Measurements from ENCODE around the gene ANKRD44.

The ANKRD44 gene

DNA sequence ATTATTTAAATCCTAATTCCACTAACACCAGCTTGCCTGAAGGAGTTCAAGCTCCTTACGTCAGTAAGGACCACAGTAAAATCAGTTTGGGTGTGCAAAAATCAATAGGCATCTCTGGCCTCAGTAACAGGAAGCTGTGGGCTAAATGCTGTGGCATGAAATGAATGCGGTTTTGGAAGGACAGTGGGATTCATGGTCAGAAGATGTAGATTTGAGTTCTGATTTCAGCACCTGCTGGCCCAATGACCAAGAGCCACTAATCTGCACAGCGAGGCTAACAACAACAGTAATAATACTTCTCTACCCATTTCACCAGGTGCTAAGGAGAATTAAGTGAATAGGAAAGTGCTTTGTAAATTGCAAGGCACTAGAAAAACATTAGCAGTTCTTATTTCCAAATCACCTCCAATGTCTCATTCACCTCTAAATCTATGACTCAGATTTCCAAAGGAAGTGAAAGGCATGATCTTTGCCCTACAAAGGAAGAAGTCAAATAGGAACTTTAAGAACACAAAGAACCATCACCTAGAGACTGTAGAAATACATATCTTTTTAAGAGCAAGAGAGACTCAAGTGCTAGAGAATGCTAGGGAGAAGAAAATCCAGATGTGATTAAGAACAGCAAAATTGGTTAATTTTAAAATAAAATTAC lies 172.6 kb downstream of the ANKRD44 start:
- DNase-seq = no peak

DNA sequence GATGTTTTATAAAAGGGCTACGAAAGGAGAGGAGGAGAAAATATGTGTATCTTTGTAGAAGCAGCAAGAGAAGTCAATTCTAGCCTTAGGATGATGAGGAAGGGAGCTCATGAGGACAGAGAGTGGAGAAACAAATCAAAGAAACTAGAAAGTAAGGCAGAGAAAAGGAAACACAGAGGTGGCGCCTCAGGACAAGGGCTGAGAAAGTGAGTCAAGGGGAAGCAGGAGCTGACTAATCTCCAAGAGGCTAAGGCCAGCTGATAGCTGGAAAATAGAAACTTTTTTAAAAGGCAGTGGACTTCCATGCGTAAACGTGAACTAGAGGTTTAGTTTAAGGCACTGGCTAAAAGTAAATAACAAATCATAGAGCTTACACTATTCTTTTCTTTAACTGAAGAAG lies 173.3 kb downstream of the ANKRD44 start:
- DNase-seq = no peak

DNA sequence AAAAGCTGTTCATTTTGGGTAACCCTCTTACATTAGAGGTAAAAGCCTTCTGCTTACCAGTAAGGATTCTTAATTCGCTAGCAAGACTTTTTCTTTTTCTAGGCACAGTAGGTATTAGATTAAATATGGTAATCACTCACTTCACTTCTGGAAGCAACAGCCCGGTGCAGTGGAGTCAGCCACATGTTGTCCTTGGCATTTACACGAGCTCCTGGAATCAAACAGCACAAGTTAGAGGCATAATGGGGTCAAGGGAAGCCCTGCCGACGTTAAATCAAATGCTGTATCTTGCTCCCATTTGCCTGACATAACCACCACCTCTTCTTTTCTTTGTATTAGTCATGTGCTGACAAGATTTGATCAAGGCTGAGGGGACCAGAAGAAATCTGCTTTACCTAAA lies 174.1 kb downstream of the ANKRD44 start:
- DNase-seq = no peak

DNA sequence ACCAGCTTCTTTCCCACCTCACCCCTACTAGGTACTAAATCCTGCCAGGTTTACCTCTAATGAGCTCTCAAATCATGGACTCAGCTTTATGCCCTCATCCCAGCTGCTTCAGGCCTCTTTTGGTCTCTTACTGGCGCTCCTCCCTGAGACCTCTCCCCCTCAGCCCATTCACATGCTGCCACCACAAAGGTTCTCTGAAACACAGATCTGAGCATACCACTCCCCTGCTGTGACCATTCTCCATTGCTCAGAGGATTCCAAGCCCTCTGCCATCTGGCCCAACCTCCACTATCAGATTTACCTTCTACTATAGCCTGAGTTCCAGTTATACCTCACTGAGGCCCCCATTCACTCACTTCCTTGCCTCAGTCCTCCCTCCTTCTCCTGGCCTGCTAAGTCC lies 174.8 kb downstream of the ANKRD44 start:
- no peak for DNase-seq

DNA sequence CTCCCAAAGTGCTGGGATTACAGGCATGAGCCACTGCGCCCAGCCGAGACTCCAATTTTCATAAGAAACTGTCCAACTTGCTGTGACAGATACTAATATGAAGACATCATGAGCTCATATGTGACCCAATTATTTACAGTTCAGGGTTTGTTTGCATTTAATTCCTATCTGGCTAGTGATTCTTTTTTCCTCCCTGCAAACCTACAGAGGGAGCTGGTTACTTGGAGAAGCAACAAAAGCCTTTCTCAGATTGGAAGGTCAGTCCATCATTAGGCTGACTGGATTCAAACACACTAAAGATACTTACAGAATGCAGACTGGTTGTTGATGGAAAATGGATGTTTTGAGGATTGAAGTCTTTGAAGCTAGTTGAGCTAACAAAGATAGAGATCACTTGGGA lies 176.4 kb downstream of the ANKRD44 start:
- DNase-seq = no peak

DNA sequence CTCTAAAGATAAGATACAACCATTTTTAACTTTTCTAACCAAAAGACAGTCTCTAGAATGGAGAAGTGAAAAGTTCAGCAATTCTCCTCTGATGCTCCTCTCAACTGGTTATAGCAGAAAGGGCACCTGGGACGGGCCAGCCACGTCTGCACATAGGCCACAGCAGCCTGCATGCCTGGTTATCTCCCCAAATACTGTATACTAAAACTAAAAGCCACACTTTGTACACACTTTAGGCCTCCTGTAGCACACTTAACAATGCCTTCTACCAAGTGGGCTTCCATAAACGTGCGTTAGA lies 179.1 kb downstream of the ANKRD44 start:
- DNase-seq = no peak

DNA sequence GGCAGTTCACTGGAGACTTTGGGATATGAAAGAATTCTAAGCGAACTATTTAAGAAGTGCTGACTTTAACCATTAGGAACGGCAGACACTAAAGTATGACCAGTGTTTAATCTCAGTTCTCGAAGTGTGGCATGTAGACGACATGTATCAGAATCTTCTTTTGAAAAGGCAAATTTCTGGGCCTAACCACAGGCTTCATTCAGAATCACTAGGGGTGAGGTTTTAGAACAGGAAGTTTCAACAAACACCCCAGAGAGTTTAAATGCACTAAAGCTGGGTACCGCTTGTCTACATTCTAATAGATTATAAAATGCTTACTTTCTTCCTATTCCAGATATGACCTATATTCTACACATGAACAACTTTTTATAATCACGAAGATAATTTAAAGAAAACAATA lies 180.3 kb downstream of the ANKRD44 start:
- DNase-seq = no peak

DNA sequence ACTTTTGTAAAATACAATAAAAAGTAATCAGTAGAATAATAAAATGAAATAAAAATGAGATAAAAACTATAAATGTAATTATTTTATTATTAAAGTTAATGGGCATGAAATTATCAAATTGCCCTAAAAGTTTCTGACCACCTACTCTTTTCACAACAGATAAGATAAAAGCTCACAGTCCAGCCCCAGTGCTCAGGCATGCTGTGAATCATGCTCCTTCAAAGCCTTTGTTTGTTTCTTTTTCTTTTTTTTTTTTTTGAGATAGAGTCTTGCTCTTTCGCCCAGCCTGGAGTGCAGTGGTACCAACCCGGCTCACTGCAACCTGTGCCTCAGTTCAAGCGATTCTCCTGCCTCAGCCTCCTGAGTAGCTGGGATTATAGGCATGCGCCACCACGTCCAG lies 181.7 kb downstream of the ANKRD44 start:
- no peak for DNase-seq

DNA sequence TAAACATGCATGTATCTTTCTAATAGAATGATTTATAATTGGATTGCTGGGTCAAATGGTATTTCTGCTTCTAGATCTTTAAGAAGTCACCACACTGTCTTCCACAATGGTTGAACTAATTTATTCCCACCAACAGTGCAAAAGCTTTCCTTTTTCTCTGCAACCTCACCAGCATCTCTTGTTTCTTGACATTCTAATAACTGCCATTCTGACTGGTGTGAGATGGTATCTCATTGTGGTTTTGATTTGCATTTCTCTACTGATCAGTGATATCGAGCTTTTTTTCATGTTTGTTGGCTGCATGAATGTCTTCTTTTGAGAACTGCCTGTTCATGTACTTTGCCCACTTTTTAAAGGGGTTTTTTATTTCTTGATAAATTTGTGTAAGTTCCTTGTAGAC lies 182.5 kb downstream of the ANKRD44 start:
- no peak for DNase-seq

DNA sequence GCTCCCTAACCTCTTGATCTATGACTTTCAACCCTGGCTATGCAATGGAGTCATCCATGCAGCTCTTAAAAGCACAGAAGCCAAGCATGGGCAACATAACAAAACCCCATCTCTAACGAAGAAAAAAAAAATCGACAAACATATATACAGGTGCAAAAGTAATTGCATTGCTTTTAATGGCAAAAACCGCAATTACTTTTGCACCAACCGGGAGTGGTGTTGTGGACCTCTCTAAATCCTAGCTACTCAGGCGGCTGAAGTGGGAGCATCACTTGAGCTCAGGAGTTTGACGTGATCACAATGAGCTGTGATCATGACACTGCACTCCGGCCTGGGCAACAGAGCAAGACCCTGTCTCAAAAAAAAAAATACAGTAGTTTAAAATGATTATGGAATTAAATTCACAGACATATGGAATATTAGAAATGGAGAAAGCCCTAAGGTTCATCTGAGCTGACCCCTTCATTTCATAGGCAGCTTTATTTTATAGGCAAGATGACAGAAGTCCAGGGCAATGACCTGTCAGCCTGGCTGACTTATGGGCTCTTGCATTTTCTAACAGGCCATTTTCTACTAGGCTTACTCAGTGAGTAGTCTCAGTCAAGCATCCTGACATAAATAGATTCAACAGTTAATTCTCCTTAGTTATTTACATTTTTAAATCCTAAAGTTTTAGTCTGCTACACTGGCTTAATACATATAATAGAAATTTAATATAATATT lies 183.8 kb downstream of the ANKRD44 start:
- DNase-seq = no peak

DNA sequence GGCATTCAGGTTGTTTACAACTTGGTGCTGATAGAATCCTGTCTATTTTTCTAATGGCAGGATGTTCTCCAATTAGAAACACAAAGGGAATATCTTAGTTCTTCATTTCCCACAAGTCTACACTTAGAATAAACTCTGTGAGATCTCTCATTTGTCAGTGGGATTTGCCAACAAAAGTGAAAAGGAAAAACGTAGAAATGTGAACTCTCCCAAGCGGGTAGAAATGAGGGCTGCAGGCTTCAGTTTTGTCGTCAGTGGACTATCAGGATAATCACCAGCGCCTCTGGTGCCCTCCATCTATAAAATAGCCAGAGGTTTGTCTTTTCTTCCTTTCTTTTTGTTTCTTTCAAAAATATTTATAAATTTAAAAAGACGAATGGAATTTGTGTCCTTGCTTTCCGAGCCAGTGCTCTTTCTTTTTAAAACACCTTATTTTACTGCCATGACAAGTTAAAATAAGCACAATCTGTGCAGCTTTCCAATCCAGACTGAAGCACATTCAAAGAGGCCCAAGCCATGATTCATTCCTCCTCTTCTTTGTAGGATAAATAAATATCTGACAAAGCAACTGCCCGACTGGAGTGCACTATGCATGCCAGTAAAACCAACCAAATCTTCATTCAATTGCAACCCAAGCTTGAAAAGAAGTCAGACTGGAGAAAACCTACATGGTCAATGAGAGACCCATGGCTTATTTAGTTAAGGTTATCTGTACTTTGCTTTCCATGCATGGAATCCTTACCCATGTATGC lies 185.8 kb downstream of the ANKRD44 start:
- DNase-seq = no peak

DNA sequence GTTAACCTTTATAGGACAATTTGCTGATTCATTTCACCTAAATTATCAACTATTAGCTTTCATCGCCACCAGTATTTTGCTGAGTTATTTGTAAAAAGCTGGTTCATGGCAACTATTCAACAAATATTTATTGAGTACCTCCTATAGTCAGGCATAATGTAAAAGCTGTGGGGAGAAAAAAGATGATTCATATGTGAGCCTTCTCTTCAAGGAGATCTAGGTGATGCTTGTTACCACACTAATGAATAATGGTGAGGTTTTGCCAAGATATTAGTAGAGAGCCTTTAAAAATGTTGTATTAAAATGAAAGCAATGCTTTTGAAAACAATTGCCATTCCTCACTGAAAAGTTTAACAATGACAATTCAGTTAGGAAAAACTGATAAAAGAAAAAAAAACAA lies 187.8 kb downstream of the ANKRD44 start:
- no peak for DNase-seq

DNA sequence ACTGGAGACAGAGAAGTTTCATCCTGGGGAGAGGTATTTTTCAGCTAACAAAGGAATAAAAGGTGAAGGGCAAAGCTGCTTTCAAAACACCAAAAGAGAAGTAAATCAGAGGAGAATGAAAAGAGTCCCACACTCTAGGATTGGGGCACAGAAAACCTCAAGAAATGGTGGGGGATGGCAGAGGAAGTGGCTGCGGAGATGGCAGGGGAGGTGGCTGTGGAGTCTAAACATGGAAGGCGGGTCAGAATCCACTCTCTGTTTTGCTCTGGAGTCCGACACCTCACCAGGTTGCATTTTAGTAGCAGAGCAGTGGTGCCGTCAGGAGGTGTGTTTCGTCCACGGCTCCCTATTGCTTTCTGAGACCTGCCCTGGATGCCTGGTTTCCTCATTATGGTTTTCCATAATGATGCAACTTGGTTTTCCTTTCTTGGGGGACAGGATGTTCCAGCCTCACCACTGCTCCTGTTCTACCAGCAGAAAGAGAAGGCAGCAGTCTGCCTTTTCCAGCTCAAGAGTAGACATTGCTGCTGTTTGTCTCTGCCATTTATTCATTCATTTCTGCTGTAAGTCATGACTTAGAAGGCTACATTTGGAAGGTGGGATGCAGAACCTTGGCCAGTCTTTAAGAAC lies 188.7 kb downstream of the ANKRD44 start:
- DNase-seq = no peak

DNA sequence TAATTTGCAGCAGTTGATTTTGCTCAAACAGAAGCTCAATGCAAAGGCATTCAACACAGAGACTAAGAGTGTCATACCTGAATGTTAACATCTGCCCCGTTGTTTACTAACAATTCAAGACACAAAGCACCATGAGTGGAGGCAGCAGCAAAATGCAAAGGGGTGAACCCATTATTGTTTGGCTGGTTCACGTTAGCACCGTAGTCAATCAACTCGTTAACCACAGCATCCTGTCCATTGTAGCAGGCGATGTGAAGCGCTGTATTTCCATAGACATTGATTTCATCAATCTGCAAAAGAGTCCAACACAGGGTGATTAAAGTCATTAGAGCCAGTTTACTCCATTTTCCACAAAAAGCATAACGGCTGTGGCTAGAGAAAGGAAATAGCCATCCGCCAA lies 189.3 kb downstream of the ANKRD44 start:
- DNase-seq = no peak

DNA sequence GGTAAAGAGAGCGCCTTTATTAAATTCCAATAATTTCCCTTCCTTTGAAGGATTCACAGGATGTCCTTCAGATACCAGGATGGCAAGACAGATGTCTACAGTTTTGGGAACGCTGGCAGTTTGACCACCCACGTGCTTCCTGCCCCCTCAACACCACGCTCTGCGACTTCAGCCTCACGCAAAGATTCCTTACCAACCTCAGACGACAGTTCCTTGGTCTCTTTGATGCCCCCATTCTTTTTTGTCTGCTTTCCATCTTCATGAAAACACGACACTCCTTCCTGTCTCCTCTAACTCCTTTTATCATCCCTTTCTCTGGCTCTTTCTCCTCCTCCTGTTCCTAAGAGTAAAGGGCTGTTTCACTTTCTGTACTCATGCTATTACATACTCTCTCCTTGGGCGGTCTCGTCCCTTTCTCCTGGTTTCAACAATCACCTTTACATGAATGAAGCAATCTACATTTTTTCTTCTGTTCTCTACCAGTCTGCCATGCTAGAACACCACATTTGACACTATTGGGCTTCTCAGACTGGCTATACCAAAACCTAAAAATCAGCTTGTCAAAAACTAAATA lies 194.2 kb downstream of the ANKRD44 start:
- DNase-seq = no peak

DNA sequence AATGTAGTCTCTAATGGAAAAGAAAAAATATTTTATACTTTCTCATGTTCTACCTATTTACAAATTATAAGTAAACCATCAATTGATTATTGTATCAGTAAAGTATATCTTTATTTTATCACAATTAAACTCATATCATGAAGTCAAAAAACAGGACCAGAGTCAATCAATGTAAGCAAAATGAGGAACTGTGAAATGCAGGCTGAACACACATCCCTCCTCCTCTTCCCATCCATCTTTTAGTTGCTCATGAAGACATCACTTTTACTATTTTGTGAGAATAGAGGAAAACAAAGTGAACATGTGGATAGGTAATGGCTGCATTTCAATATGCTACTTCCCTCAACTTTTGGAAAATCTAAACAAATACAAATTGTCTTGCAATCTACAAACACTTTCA lies 195.3 kb downstream of the ANKRD44 start:
- DNase-seq = no peak

DNA sequence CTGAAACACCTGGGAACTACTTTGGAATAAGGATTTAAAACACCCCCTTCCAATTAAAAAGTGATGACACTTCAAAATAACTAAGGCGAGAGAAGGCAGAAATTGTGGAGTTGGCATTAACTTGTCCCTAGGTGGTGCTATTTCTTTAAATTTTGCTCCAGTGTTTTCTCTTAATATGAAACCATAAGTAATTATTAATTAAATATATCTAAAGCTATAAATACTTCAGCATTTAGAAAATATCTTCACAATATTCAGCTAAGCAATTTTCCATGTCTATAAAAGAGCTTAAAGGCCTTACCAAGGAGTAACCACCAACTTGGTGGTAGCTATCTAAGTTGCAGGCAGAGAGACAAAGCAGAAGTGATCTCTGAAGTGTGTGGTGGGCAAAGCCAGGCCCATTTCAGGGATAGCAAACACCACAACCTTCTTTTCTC lies 197.3 kb downstream of the ANKRD44 start:
- DNase-seq = no peak

DNA sequence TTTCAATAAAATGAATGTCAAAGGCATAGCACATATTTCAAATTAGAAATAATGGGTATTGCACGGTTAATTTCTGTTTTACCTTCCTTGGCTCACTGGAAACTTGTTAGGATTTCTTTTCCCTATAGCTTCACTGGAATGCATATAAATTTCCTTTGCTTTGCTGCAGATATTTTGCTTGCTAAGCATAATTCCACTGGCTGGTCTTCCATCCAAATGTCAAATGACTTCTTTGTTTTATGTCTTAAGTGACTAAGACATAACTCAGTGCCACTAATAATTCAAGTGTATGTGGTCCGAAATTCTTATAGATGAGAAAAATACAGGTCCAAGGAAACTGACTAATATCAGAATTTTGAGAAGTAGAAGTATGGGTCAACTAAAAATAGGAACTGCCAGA lies 201.3 kb downstream of the ANKRD44 start:
- no peak for DNase-seq

DNA sequence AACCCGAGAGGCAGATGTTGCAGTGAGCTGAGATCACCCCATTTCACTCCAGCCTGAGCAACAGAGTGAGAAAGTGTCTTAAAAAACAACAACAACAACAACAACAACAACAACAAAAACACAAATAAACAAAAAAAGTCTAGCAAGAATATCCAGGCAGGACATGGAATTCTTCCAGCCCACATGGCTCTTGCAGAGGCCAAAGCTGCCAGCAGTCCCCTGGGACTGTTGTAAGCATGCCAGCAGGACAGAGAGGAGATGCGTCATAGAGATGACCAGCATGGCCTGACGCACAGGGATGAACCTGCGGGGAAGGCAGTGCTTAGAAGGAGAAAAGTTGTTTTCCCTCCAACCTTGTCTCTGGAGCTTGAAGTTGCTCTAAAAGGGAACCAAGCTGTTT lies 201.8 kb downstream of the ANKRD44 start:
- DNase-seq = no peak

DNA sequence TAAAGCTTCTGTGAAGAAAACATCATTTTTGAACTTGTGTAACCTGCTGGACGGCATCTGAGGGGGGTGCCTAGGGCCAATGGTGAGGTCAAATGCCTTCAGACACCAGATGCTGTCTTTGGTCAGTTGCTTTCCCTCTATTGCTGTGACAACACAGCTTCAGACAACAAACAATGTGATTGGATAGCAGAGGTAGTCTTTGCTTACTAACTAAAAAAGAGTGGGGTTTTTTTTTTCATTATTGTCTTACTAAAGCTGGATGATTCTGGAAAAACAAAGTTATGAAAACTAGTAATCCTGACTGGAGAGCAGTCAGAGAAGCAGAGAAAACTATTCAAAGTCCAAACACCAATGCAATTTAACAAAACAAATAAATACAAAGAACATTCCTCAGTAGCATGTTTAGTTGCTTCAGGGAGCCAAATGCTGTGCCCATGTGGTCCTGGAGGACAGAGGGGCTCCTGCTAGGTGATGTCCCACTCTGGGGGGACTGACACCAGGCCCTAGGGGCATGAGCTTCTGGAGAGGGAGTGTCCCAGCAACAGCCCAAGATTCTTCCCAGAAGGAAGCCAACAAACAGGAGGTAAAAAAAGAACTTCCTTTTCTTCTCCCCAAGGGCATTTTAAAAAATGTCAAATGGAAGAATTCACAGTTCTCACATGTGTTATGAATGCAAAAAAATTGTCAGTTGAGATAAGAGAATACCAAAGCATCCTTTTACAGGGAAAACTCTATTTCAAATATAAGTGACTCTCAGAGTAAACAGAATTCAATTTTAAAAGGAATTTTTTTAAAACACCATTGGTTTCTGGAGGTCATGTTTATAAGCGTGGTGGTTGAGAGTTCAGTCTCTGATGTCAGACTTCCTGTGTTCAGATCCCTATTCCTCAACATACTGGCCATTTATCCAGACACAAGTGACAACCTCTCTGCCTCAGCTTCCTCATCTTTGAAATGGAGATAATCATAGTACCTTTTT lies 203.0 kb downstream of the ANKRD44 start:
- DNase-seq = no peak

DNA sequence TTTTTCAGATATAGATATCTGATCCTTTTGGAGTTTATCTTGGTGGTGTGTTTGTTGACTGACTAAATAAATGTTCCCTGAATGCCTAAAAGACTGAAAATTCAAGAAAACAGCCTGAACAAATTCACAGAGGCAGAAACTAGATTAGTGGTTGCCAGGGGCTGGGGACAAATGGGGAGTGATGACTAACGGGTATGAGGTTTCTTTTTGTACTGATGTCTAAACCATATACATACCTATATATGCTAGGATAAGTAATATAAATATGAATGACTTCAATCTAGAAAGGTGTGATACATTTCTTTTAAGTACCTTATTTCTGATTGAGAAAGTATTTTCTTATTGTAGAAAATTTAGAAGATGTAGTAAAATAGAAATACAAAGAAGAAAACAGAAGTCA lies 207.2 kb downstream of the ANKRD44 start:
- no peak for DNase-seq

DNA sequence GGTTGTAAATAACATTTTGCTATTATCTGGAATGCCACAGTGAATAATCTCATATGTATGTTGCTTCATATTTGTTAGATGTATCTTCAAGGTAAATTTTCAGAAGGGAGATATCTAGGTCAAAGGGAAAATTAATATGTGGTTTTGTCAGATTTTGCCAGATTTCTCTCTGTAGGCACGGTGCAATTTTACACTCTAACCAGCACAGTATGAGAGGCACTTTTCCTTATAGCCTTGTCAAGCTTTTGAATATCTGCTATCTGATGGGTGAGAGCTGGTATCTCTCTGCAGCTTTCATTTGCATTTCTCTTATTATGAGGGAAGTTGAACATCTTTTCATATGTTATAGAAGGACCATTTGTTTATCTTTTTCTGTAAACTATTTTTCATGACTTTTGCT lies 208.3 kb downstream of the ANKRD44 start:
- no peak for DNase-seq
